ENCODE data around the gene SH3GL2.

SH3GL2 gene

DNA sequence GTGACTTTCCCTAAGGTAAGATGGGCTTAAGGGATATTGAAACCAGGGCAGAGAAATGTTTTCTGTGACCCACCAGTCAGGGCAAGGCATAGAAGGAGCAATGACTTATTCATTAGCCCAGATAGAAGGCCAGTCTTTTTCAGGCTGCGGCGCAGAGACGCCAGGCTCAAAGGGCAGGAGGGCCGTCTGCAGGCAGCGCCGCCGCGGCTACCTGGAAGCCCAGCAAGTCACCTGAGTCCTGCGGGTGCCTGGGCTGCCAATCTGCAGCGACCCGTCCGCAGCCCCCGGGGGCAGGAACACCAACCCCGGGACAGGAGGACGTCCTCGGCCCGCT is 322 bp upstream of the SH3GL2 start:
- TF ChIP-seq ZC3H10 (CRISPR knock-in tag; IDR thresholded peaks at IDR 0.05) (no peak), SNAI2 (CRISPR knock-in tag; IDR thresholded peaks at IDR 0.05) (no peak), ESRRG (CRISPR knock-in tag; IDR thresholded peaks at IDR 0.05) (no peak), ZNF565 (CRISPR knock-in tag; conservative IDR thresholded peaks at IDR 0.05; ENCODE audit: low read depth) (no peak), ZFP3 (CRISPR knock-in tag; IDR thresholded peaks at IDR 0.05) (no peak), TCF4 (CRISPR knock-in tag; IDR thresholded peaks at IDR 0.05; ENCODE audit: borderline replicate concordance) (no peak), ARNTL (CRISPR knock-in tag; IDR thresholded peaks at IDR 0.05; ENCODE audit: borderline replicate concordance, low read depth) (no peak), PPARA (CRISPR knock-in tag; IDR thresholded peaks at IDR 0.05; ENCODE audit: borderline replicate concordance) (no peak), ZNF8 (CRISPR knock-in tag; IDR thresholded peaks at IDR 0.05) (no peak), GLIS3 (CRISPR knock-in tag; IDR thresholded peaks at IDR 0.05) (no peak), ZNF70 (CRISPR knock-in tag; IDR thresholded peaks at IDR 0.05) (no peak)
- TF ChIP-seq, protein P1, sequence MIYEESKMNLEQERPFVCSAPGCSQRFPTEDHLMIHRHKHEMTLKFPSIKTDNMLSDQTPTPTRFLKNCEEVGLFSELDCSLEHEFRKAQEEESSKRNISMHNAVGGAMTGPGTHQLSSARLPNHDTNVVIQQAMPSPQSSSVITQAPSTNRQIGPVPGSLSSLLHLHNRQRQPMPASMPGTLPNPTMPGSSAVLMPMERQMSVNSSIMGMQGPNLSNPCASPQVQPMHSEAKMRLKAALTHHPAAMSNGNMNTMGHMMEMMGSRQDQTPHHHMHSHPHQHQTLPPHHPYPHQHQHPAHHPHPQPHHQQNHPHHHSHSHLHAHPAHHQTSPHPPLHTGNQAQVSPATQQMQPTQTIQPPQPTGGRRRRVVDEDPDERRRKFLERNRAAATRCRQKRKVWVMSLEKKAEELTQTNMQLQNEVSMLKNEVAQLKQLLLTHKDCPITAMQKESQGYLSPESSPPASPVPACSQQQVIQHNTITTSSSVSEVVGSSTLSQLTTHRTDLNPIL (CRISPR knock-in tag; IDR thresholded peaks at IDR 0.05; ENCODE audit: low read depth), result no peak
- TF ChIP-seq, protein P2, sequence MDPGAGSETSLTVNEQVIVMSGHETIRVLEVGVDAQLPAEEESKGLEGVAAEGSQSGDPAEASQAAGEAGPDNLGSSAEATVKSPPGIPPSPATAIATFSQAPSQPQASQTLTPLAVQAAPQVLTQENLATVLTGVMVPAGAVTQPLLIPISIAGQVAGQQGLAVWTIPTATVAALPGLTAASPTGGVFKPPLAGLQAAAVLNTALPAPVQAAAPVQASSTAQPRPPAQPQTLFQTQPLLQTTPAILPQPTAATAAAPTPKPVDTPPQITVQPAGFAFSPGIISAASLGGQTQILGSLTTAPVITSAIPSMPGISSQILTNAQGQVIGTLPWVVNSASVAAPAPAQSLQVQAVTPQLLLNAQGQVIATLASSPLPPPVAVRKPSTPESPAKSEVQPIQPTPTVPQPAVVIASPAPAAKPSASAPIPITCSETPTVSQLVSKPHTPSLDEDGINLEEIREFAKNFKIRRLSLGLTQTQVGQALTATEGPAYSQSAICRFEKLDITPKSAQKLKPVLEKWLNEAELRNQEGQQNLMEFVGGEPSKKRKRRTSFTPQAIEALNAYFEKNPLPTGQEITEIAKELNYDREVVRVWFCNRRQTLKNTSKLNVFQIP (CRISPR knock-in tag; IDR thresholded peaks at IDR 0.05; ENCODE audit: borderline replicate concordance, low read depth), result no peak
- TF ChIP-seq, protein P3, sequence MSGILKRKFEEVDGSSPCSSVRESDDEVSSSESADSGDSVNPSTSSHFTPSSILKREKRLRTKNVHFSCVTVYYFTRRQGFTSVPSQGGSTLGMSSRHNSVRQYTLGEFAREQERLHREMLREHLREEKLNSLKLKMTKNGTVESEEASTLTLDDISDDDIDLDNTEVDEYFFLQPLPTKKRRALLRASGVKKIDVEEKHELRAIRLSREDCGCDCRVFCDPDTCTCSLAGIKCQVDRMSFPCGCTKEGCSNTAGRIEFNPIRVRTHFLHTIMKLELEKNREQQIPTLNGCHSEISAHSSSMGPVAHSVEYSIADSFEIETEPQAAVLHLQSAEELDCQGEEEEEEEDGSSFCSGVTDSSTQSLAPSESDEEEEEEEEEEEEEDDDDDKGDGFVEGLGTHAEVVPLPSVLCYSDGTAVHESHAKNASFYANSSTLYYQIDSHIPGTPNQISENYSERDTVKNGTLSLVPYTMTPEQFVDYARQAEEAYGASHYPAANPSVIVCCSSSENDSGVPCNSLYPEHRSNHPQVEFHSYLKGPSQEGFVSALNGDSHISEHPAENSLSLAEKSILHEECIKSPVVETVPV (CRISPR knock-in tag; IDR thresholded peaks at IDR 0.05), result no peak
- TF ChIP-seq, protein P4, sequence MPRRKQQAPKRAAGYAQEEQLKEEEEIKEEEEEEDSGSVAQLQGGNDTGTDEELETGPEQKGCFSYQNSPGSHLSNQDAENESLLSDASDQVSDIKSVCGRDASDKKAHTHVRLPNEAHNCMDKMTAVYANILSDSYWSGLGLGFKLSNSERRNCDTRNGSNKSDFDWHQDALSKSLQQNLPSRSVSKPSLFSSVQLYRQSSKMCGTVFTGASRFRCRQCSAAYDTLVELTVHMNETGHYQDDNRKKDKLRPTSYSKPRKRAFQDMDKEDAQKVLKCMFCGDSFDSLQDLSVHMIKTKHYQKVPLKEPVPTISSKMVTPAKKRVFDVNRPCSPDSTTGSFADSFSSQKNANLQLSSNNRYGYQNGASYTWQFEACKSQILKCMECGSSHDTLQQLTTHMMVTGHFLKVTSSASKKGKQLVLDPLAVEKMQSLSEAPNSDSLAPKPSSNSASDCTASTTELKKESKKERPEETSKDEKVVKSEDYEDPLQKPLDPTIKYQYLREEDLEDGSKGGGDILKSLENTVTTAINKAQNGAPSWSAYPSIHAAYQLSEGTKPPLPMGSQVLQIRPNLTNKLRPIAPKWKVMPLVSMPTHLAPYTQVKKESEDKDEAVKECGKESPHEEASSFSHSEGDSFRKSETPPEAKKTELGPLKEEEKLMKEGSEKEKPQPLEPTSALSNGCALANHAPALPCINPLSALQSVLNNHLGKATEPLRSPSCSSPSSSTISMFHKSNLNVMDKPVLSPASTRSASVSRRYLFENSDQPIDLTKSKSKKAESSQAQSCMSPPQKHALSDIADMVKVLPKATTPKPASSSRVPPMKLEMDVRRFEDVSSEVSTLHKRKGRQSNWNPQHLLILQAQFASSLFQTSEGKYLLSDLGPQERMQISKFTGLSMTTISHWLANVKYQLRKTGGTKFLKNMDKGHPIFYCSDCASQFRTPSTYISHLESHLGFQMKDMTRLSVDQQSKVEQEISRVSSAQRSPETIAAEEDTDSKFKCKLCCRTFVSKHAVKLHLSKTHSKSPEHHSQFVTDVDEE (CRISPR knock-in tag; IDR thresholded peaks at IDR 0.05), result no peak
- peak; percentile 60 for ATAC-seq

DNA sequence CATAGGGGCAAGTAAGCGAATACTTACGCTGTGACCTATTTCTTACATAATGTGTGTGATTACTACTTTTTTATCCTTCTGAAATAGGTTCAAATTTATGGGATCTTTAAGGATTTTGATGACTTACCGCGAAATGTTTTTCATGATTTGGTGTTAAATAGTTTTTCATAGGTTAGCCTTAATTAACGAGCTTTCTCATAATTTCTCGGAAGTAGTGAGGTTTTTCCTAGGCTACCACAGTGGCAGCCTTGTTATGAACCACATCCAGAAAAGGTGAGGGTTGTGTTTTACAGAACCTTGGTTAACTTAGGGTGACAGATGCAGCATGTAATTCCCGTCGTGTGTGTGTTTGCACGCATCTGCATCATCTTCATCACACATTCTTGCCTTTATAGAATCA is 1.3 kb downstream of the SH3GL2 start:
- TF ChIP-seq, protein P4 (CRISPR knock-in tag; IDR thresholded peaks at IDR 0.05), result no peak
- TF ChIP-seq TOX (CRISPR knock-in tag; IDR thresholded peaks at IDR 0.05; ENCODE audit: borderline replicate concordance), result no peak
- no peak for TF ChIP-seq ESRRG (CRISPR knock-in tag; IDR thresholded peaks at IDR 0.05)
- no peak for TF ChIP-seq PPARA (CRISPR knock-in tag; IDR thresholded peaks at IDR 0.05; ENCODE audit: borderline replicate concordance)
- TF ChIP-seq, protein P3 (CRISPR knock-in tag; IDR thresholded peaks at IDR 0.05), result no peak
- TF ChIP-seq GLIS3 (CRISPR knock-in tag; IDR thresholded peaks at IDR 0.05), result no peak
- no peak for TF ChIP-seq RARB (CRISPR knock-in tag; IDR thresholded peaks at IDR 0.05)
- no peak for TF ChIP-seq ARNTL (CRISPR knock-in tag; IDR thresholded peaks at IDR 0.05; ENCODE audit: borderline replicate concordance, low read depth)
- no peak for TF ChIP-seq CSDC2 (CRISPR knock-in tag; IDR thresholded peaks at IDR 0.05)
- TF ChIP-seq ZC3H10 (CRISPR knock-in tag; IDR thresholded peaks at IDR 0.05), result no peak
- no peak for TF ChIP-seq ZFP3 (CRISPR knock-in tag; IDR thresholded peaks at IDR 0.05)
- TF ChIP-seq, protein P5, sequence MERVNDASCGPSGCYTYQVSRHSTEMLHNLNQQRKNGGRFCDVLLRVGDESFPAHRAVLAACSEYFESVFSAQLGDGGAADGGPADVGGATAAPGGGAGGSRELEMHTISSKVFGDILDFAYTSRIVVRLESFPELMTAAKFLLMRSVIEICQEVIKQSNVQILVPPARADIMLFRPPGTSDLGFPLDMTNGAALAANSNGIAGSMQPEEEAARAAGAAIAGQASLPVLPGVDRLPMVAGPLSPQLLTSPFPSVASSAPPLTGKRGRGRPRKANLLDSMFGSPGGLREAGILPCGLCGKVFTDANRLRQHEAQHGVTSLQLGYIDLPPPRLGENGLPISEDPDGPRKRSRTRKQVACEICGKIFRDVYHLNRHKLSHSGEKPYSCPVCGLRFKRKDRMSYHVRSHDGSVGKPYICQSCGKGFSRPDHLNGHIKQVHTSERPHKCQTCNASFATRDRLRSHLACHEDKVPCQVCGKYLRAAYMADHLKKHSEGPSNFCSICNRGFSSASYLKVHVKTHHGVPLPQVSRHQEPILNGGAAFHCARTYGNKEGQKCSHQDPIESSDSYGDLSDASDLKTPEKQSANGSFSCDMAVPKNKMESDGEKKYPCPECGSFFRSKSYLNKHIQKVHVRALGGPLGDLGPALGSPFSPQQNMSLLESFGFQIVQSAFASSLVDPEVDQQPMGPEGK (CRISPR knock-in tag; IDR thresholded peaks at IDR 0.05; ENCODE audit: borderline replicate concordance), result no peak
- TF ChIP-seq ISL1 (CRISPR knock-in tag; IDR thresholded peaks at IDR 0.05), result no peak

More for the DNA sequence above, 1.3 kb downstream of the SH3GL2 start:
- no peak for ATAC-seq
